ENCODE measurements around the gene TCF25.

DNA sequence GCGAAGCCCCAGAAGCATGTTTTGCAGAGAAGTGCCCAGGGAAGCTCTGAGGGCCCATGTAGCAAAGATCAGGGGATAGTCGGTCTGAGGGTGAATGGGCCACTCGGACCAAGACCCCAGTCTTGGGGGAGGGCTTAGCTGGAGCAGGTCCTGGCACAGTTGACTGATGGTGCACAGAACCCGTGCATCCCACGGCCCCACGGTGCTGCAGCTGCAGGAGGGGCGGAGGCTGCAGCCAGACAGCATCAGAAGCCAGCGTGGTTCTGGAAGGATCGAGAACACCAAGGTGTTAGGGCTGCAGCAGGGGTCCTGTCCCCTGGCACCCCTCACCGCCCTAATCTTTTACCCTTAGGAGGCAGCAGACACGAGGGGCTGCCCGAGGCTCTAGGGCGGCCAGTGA, 38.8 kb downstream of the TCF25 start:
- no peak for TF ChIP-seq POLR2A (IDR thresholded peaks at IDR 0.05)
- TF ChIP-seq, protein P1, sequence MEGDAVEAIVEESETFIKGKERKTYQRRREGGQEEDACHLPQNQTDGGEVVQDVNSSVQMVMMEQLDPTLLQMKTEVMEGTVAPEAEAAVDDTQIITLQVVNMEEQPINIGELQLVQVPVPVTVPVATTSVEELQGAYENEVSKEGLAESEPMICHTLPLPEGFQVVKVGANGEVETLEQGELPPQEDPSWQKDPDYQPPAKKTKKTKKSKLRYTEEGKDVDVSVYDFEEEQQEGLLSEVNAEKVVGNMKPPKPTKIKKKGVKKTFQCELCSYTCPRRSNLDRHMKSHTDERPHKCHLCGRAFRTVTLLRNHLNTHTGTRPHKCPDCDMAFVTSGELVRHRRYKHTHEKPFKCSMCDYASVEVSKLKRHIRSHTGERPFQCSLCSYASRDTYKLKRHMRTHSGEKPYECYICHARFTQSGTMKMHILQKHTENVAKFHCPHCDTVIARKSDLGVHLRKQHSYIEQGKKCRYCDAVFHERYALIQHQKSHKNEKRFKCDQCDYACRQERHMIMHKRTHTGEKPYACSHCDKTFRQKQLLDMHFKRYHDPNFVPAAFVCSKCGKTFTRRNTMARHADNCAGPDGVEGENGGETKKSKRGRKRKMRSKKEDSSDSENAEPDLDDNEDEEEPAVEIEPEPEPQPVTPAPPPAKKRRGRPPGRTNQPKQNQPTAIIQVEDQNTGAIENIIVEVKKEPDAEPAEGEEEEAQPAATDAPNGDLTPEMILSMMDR (IDR thresholded peaks at IDR 0.05), result no peak
- TF ChIP-seq POLR2AphosphoS5 (IDR thresholded peaks at IDR 0.05), result no peak
